GM19452 (cell line): ENCODE data around the gene LRRC34.

Experiments
- ATAC-seq: cut with Tn5 transposase; IDR thresholded peaks from one replicate; pipeline ENCODE4 v1.9.1; 2021; ENCODE audit not compliant: unreplicated experiment

LRRC34 gene

DNA sequence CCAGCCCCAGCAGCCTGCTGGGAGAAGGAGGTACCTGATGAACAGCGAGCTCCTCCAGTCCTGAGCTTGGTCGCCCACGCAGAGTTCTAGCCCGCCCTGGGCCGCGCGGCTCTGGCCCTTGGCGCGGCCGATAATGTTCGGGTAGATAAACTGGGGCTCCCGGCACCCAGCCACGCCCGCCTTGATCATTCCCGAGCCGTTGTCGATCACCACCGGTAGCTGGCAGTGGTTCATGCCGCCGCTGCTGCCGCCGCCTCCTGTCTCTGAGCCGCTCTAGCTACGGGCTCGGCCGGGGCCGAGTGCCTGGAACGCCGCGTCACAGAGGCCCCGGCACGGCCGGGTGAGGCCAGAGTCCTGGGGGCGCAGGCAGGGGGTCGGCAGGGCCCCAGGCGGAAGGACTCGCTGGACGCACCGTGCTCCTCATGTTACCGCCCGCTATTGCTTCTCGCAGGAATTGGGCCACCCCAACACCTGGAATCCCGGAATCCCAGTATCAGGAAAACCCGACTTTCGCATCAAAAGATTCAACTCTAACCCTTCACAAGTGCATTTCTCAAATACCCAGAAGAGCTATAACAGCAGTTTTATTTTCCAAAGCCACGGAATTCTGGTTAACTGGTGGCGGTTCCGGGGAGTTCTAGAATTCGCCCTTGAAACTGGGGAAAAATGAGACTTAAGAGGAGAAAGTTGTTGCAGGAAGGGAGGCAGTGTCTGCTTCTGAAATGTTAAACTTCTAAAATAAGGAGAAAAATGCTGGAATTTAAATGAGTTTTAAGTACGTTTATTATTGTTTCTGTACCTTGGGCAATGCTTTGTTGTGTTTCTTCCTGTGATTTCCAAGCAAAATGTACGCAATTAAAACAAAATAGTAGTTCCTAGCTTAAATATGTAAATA lies 43.2 kb downstream of the LRRC34 start, which contains the start of gene ACTRT3:
Gene ACTRT3 (minus strand): TSS at position 275 of the 895 bp plus-strand sequence. CDS start 41 bp downstream, at position 234.
- ATAC-seq: peak; percentile 26

DNA sequence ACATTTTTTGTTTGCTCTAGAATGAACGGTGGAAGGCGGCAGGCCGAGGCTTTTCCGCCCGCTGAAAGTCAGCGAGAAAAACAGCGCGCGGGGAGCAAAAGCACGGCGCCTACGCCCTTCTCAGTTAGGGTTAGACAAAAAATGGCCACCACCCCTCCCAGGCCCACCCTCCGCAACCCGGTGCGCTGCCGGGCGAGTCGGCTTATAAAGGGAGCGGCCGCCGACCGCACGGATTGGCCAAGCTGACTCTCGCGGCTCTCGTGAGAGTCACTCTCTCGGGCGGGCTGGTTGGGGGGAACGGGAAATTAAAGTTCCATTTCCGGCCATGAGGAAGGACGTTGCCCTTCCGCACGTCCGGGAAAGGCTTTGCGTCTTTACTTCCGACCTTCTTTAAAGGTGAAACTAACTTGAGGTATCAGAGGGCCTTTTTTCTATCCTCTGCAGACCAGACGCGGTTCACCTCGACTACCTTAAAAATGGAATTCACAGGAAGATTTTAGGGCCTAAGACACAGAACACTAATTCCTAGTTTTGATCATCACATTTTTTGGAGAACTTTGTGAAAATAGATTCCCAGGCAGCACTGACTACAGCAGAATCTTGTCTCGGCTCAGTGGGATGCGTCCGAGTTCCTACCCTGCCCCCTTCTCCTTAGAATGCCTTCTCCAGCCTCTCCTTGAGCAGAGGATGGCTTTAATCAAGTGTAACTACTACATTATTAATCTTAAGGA lies 47.7 kb downstream of the LRRC34 start, which contains the start of gene TERC:
Gene TERC (minus strand): TSS at position 179 of the 731 bp plus-strand sequence.
- peak; percentile 85 for ATAC-seq

DNA sequence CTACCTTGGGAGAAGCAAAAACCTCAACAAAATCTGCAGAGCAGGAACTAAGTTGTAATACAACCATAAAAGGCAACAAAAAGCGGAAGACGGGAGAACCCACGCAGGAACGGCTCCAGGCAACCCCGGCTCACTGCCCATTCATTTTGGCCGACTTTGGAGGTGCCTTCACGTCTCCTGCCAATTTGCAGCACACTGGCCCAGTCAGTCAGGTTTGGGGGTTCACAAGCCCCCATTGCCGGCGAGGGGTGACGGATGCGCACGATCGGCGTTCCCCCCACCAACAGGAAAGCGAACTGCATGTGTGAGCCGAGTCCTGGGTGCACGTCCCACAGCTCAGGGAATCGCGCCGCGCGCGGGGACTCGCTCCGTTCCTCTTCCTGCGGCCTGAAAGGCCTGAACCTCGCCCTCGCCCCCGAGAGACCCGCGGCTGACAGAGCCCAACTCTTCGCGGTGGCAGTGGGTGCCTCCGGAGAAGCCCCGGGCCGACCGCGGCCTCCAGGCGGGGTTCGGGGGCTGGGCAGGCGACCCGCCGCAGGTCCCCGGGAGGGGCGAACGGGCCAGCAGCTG lies 48.3 kb downstream of the LRRC34 start:
- peak; percentile 38 for ATAC-seq

DNA sequence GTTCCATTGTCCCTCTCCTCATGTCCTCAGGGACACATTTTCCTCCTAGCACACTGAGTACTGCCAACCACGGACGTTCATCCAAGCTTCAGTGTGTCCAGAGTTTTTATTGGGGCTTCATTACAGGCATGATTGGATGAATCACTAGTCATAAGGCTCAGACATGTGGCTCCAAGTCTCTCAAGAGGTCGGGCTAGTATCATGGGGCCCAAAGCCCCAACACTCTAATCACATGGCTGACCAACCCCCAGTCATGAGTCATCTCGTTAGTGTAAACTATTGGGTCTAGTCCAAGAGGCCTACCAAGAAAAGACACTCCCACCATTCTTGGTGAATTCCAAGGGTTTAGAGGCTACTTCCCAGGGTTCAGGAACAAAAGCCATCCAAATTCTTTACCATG lies 52.2 kb downstream of the LRRC34 start:
- no peak for ATAC-seq

DNA sequence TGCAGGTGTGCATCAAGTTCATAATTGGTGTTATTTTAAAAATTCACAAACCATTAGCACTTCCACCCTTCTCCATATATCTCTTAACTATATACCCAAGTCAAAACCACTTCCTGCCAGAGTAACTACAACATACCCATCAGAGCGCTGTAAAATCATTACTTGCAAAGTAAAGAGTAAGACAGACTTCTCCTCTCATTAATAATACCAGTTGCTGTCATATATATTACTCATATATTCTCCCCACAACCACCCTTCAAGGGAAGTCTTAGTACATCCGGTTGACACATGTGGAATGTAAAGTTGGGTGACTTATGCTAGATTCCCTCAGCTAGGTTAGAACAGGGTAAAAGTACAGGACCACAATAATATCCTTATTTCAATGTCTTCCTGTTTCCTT lies 53.4 kb downstream of the LRRC34 start:
- peak; percentile 56 for ATAC-seq

DNA sequence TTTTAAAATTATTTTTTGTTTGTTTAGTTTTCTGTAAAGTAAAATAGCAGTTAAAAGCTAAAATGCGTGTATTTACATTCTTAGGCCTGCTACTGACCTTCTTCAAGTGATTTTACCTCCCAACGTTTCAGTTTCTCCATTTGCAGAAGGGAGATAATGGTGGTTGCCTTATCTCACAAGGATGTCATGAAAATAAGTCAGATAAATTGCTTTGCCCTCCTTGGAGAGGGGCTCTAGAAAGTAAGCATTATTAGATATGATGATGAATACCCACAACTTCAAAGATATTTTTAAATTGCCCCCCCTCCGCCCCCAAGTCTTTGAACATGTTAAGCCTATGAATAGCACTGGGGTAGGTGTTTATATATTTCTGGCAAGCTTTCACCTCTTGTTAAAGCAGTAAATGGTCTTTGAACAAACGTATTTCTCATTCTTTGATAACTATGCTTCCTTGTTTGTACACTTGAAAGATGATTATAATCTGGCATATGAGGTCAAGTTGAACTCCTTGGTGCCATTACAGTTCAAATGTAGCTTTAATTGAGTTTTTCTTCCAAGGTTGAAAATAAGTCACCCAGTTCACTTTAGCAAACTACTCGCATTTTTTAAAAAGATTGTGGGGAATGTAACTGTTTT lies 54.2 kb downstream of the LRRC34 start:
- no peak for ATAC-seq

DNA sequence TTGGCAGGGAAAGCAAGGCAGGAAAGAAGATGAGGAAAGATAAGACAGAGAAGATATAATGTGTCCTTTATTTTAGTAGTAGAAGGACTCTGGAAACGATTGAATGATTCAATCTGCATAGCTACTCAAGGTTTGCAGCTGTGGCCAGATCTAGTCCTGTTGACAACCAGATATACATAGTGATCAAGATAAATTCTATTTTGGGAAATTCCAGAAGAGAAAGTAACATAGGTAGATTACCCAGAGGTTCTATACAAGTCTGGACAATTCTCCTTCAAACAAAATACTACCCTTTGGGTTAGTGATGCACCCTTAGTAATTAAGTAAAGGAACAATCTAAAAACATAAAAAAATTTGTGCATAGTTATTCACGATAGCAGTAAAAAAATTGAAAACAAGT lies 57.2 kb downstream of the LRRC34 start:
- ATAC-seq: no peak

DNA sequence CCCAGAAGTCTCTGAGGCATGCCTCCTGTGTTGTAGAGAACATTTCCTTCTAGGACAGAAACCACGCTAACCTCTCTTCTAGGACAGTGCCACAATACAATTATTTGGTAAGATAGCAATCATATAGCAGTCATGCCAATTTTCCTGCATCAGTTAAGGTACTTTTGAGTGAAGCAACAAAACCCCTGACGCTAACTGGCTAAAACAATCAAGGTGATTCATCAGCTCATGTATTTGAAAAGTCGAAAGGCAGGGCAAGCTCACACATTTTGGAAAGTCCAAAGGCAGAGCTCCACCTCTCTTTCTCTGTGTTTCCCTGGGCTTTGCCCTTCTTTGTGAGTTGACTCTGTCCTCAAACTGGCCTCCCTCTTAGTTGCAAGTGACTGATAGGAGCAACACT lies 58.0 kb downstream of the LRRC34 start:
- ATAC-seq: no peak

DNA sequence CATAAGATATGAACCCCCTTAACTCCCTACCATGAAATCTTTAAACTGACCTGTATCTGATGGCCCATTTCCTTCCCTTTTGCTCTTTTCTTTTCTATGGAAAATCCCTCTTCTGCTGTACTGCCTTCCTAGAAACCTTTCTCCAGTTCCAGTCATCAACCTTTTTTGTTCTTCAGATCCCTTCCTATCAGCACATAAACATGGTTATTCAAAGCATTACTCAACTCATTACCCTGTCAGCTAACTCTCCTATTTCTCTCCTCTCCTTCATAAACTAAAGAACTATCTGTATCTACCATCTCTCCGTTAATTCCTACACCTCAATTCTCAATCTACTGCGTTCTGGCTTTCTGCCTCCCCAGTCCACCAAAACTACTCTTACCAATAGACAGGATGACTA lies 60.8 kb downstream of the LRRC34 start:
- ATAC-seq: no peak

DNA sequence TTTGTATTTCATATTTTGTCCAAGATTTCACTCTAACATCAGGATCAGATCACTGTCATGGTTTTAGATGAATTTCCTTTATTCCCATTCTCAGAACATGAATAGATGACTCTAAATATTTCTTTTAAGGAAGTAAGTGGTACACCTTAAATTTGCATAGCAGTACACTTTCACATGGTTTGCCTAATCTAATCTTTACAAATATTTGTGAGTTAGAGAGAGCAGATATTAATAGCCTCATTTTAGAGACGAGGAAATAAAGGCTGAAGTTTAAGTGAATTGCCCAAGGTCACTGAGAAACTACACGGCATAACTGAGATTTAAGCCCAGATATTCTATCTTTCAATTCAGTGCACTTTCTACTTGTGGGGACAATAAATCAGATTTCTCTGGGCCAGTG lies 62.0 kb downstream of the LRRC34 start:
- no peak for ATAC-seq

DNA sequence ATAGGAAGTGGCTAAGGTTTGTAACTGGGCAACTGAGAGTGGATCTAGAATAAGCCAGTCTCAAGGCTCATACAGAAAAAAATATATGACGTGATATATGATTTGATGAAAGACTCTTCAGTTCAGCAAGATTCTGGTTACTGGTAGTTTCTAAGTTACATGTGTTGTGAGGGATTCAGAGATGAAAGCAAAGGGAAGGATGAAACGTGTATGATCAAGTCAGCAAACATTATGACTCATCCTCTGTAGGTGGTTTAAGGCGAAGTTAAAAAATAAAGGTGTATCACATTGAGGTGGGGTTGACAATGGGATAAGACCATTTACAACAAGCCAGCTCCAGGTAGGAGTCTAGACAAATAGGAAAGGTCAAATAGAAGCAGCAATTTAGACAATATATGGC lies 64.0 kb downstream of the LRRC34 start:
- no peak for ATAC-seq

DNA sequence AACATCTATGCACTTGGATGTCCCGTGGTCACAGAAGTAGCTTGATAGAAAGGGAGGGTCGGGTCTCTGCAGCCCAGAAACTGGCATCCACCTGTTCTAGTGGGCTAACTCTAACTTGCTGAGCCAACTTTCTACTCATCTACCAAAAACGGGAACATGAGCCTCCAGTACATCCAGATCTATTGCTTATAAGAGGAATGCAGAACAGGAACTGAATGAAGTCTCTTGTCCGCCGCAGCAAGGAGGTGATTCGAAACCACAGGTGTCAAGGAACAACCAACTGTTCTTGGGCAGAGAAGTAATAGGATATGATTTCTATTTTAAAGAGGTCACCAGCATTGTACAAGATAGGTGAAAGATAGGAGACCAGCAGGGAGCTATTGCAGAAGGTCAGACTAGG lies 65.8 kb downstream of the LRRC34 start:
- ATAC-seq: no peak

DNA sequence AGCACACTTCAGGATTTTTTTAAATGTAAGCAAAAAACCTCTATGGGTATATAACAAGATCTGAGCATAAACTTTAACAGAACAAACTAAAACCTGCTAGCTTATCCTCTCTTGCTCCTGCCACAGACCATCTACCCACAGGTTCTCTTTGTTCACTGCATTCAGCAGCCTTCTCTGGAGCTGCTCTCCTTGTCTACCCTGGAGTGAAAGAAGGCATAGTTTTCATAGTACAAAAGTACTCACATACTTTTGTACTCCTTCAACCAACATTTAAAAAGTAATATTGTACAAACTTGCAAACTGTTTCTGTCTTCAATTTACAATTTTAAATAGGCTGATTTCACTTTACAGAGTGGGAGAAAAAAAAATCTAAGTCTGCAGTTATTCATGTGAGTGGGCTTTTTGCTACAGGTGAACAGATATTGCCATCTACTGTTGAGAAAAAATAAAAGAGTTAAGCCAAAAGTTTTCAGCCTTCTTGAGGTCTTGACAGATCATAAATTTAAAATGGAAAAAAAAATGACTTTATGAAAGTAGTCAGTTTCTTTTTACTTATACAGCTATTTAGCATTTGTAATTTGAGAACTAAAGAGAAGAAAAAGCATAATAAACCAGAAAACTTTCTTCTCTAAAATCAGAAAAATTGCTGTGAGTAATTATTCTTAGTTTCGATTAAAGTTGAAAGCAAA lies 68.2 kb downstream of the LRRC34 start:
- ATAC-seq: no peak
